ENCODE data around the gene PTPN21.

PTPN21 gene

GRCh38 chr14:88552876-88553275, 1.9 kb downstream of the PTPN21 start:
- no peak overlapping the region for H2AFZ ChIP-seq (ENCODE audit: low read length, unreplicated experiment)
- peaks cover 27% of the 10 kb centered on the region for H3K79me2 ChIP-seq (ENCODE audit: control insufficient read depth, insufficient read depth, low read length, unreplicated experiment)
- H3K36me3 ChIP-seq (ENCODE audit: insufficient read depth, low read length): peaks cover 8% of the 10 kb centered on the region; the same call in 1 of the 2 replicates
- peak overlapping the region; percentile 91; the same call in 1 of the 2 replicates for H3K4me3 ChIP-seq (ENCODE audit: low read depth, low read length)
- no peak overlapping the region for H3K27ac ChIP-seq (ENCODE audit: low read depth, low read length)
- no peaks in the 10 kb centered on the region for H3K27me3 ChIP-seq (ENCODE audit: insufficient read depth, low read length)
- H3K4me1 ChIP-seq (ENCODE audit: control insufficient read depth, insufficient read depth, low read length, unreplicated experiment): peaks cover 24% of the 10 kb centered on the region

GRCh38 chr14:88551980-88552431, 2.8 kb downstream of the PTPN21 start:
- H3K27ac ChIP-seq (ENCODE audit: low read depth, low read length): no peak overlapping the region
- no peaks in the 10 kb centered on the region for H3K27me3 ChIP-seq (ENCODE audit: insufficient read depth, low read length)
- H2AFZ ChIP-seq (ENCODE audit: low read length, unreplicated experiment): peak overlapping the region; percentile 99
- H3K4me3 ChIP-seq (ENCODE audit: low read depth, low read length): peak overlapping the region; percentile 91
- peaks cover 8% of the 10 kb centered on the region; the same call in 1 of the 2 replicates for H3K36me3 ChIP-seq (ENCODE audit: insufficient read depth, low read length)
- peaks cover 27% of the 10 kb centered on the region for H3K79me2 ChIP-seq (ENCODE audit: control insufficient read depth, insufficient read depth, low read length, unreplicated experiment)
- H3K4me1 ChIP-seq (ENCODE audit: control insufficient read depth, insufficient read depth, low read length, unreplicated experiment): peaks cover 24% of the 10 kb centered on the region

- 0 out of 2 replicates have a peak overlapping the region, but pooled peaks have one; percentile 26 for H3K27ac ChIP-seq (ENCODE audit: low read depth, low read length)
- H3K79me2 ChIP-seq (ENCODE audit: control insufficient read depth, insufficient read depth, low read length, unreplicated experiment): peaks cover 27% of the 10 kb centered on the region
Measured at GRCh38 chr14:88551094-88551870, 3.5 kb downstream of the PTPN21 start.

GRCh38 chr14:88550078-88550477, 4.7 kb downstream of the PTPN21 start:
- H3K36me3 ChIP-seq (ENCODE audit: insufficient read depth, low read length): peaks cover 8% of the 10 kb centered on the region; the same call in 1 of the 2 replicates
- no peak overlapping the region for H3K27ac ChIP-seq (ENCODE audit: low read depth, low read length)
- no peak overlapping the region for H3K4me3 ChIP-seq (ENCODE audit: low read depth, low read length)
- H2AFZ ChIP-seq (ENCODE audit: low read length, unreplicated experiment): no peak overlapping the region
- no peaks in the 10 kb centered on the region for H3K27me3 ChIP-seq (ENCODE audit: insufficient read depth, low read length)
- peaks cover 27% of the 10 kb centered on the region for H3K79me2 ChIP-seq (ENCODE audit: control insufficient read depth, insufficient read depth, low read length, unreplicated experiment)
- peaks cover 16% of the 10 kb centered on the region for H3K4me1 ChIP-seq (ENCODE audit: control insufficient read depth, insufficient read depth, low read length, unreplicated experiment)

More at GRCh38 chr14:88551094-88551870, 3.5 kb downstream of the PTPN21 start:
- H3K4me1 ChIP-seq (ENCODE audit: control insufficient read depth, insufficient read depth, low read length, unreplicated experiment): peaks cover 24% of the 10 kb centered on the region
- peaks cover 8% of the 10 kb centered on the region; the same call in 1 of the 2 replicates for H3K36me3 ChIP-seq (ENCODE audit: insufficient read depth, low read length)
- peak overlapping the region; percentile 91 for H3K4me3 ChIP-seq (ENCODE audit: low read depth, low read length)
- H2AFZ ChIP-seq (ENCODE audit: low read length, unreplicated experiment): peak overlapping the region; percentile 99
- H3K27me3 ChIP-seq (ENCODE audit: insufficient read depth, low read length): no peaks in the 10 kb centered on the region

GRCh38 chr14:88547386-88547780, 7.4 kb downstream of the PTPN21 start:
- Histone ChIP-seq H3K27ac (ENCODE audit: low read depth, low read length) (no peak overlapping the region), H3K4me3 (ENCODE audit: low read depth, low read length) (no peak overlapping the region), H3K4me1 (ENCODE audit: control insufficient read depth, insufficient read depth, low read length, unreplicated experiment) (peaks cover 8% of the 10 kb centered on the region), H3K36me3 (ENCODE audit: insufficient read depth, low read length) (peaks cover 8% of the 10 kb centered on the region; the same call in 1 of the 2 replicates), H3K79me2 (ENCODE audit: control insufficient read depth, insufficient read depth, low read length, unreplicated experiment) (peaks cover 13% of the 10 kb centered on the region), H3K27me3 (ENCODE audit: insufficient read depth, low read length) (no peaks in the 10 kb centered on the region), H2AFZ (ENCODE audit: low read length, unreplicated experiment) (no peak overlapping the region)

GRCh38 chr14:88546621-88547385, 8.0 kb downstream of the PTPN21 start:
- Histone ChIP-seq H3K27ac (ENCODE audit: low read depth, low read length) (no peak overlapping the region), H3K4me3 (ENCODE audit: low read depth, low read length) (no peak overlapping the region), H3K27me3 (ENCODE audit: insufficient read depth, low read length) (no peaks in the 10 kb centered on the region), H2AFZ (ENCODE audit: low read length, unreplicated experiment) (no peak overlapping the region), H3K79me2 (ENCODE audit: control insufficient read depth, insufficient read depth, low read length, unreplicated experiment) (peaks cover 8% of the 10 kb centered on the region), H3K36me3 (ENCODE audit: insufficient read depth, low read length) (peaks cover 8% of the 10 kb centered on the region; the same call in 1 of the 2 replicates), H3K4me1 (ENCODE audit: control insufficient read depth, insufficient read depth, low read length, unreplicated experiment) (peaks cover 5% of the 10 kb centered on the region)

- Histone ChIP-seq H3K4me3 (ENCODE audit: low read depth, low read length) (no peak overlapping the region), H3K4me1 (ENCODE audit: control insufficient read depth, insufficient read depth, low read length, unreplicated experiment) (peaks cover 8% of the 10 kb centered on the region), H3K27ac (ENCODE audit: low read depth, low read length) (no peak overlapping the region), H3K27me3 (ENCODE audit: insufficient read depth, low read length) (no peaks in the 10 kb centered on the region), H3K36me3 (ENCODE audit: insufficient read depth, low read length) (peaks cover 8% of the 10 kb centered on the region; the same call in 1 of the 2 replicates), H2AFZ (ENCODE audit: low read length, unreplicated experiment) (no peak overlapping the region), H3K79me2 (ENCODE audit: control insufficient read depth, insufficient read depth, low read length, unreplicated experiment) (peaks cover under 1% of the 10 kb centered on the region)
Measured at GRCh38 chr14:88545256-88545655, 9.6 kb downstream of the PTPN21 start.

GRCh38 chr14:88542857-88543795, 11.7 kb downstream of the PTPN21 start:
- peaks cover under 1% of the 10 kb centered on the region; the same call in 1 of the 2 replicates for H3K36me3 ChIP-seq (ENCODE audit: insufficient read depth, low read length)
- H3K79me2 ChIP-seq (ENCODE audit: control insufficient read depth, insufficient read depth, low read length, unreplicated experiment): peaks cover 7% of the 10 kb centered on the region
- H3K4me3 ChIP-seq (ENCODE audit: low read depth, low read length): no peak overlapping the region
- H3K27me3 ChIP-seq (ENCODE audit: insufficient read depth, low read length): no peaks in the 10 kb centered on the region
- H2AFZ ChIP-seq (ENCODE audit: low read length, unreplicated experiment): no peak overlapping the region
- H3K27ac ChIP-seq (ENCODE audit: low read depth, low read length): no peak overlapping the region
- H3K4me1 ChIP-seq (ENCODE audit: control insufficient read depth, insufficient read depth, low read length, unreplicated experiment): peaks cover 8% of the 10 kb centered on the region

GRCh38 chr14:88541324-88541723, 13.5 kb downstream of the PTPN21 start:
- no peaks in the 10 kb centered on the region for H3K27me3 ChIP-seq (ENCODE audit: insufficient read depth, low read length)
- no peak overlapping the region for H3K4me3 ChIP-seq (ENCODE audit: low read depth, low read length)
- no peak overlapping the region for H2AFZ ChIP-seq (ENCODE audit: low read length, unreplicated experiment)
- no peaks in the 10 kb centered on the region; the same call in 1 of the 2 replicates for H3K36me3 ChIP-seq (ENCODE audit: insufficient read depth, low read length)
- no peak overlapping the region for H3K27ac ChIP-seq (ENCODE audit: low read depth, low read length)
- H3K79me2 ChIP-seq (ENCODE audit: control insufficient read depth, insufficient read depth, low read length, unreplicated experiment): peaks cover 9% of the 10 kb centered on the region
- peaks cover 8% of the 10 kb centered on the region for H3K4me1 ChIP-seq (ENCODE audit: control insufficient read depth, insufficient read depth, low read length, unreplicated experiment)

GRCh38 chr14:88535813-88536212, 19.0 kb downstream of the PTPN21 start:
- no peak overlapping the region for H2AFZ ChIP-seq (ENCODE audit: low read length, unreplicated experiment)
- H3K79me2 ChIP-seq (ENCODE audit: control insufficient read depth, insufficient read depth, low read length, unreplicated experiment): peaks cover 9% of the 10 kb centered on the region
- H3K36me3 ChIP-seq (ENCODE audit: insufficient read depth, low read length): no peaks in the 10 kb centered on the region
- H3K4me3 ChIP-seq (ENCODE audit: low read depth, low read length): no peak overlapping the region
- H3K27me3 ChIP-seq (ENCODE audit: insufficient read depth, low read length): no peaks in the 10 kb centered on the region
- H3K27ac ChIP-seq (ENCODE audit: low read depth, low read length): no peak overlapping the region
- H3K4me1 ChIP-seq (ENCODE audit: control insufficient read depth, insufficient read depth, low read length, unreplicated experiment): no peaks in the 10 kb centered on the region
